ENCODE measurements around the gene ADAMTS16. TPM values are rescaled to one million over a fixed set of nuclear protein-coding genes. Genes with fewer than 3 reads are reported as not detected.

Gene ADAMTS16
- polyA plus RNA-seq, 3 donors: not detected

DNA sequence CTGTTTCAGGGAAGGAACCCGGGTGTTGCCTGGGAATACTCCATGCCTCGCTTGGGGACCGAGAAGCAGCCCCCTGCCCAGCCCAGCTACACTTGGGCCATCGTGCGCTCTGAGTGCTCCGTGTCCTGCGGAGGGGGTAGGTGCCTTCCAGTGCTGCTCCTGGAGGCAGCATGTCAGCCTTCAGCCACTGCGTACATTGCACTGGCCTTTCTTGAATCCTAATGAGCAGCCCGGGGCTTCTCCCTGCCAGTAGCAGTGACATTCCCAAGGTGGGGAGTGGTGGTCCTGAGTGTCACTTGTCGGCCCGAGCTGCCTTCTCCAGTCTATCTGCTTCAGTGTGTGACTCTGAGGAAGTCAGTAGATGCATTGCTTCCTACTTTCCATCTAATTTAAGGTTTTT lies 101.9 kb downstream of the ADAMTS16 start:
- Histone ChIP-seq H4K20me1 (ENCODE audit: insufficient read depth, low read length) (no peaks in the 10 kb centered on the region), H3K27me3 (ENCODE audit: control insufficient read depth in 2 of 2, insufficient read depth in 2 of 2, low read length in 2 of 2) (no peaks in the 10 kb centered on the region), H3K4me2 (replicated peaks; ENCODE audit: extremely low read depth, low read length, poor library complexity, severe bottlenecking) (no peak overlapping the region), H3K79me2 (ENCODE audit: insufficient read depth, low read length) (no peaks in the 10 kb centered on the region), H3K9me3 (replicated peaks in 1 of 2; ENCODE audit: control insufficient read depth in 1 of 2, insufficient read depth in 1 of 2, low read length in 2 of 2) (peaks cover 9 to 15% of the 10 kb centered on the region in 2 donors), H2AFZ (ENCODE audit: insufficient read depth, low read depth, low read length, poor library complexity, severe bottlenecking) (no peak overlapping the region), H3K9ac (ENCODE audit: insufficient read depth, low read length, poor library complexity, severe bottlenecking) (no peak overlapping the region), H3K36me3 (replicated peaks in 1 of 2; ENCODE audit: control insufficient read depth in 1 of 2, insufficient read depth in 2 of 2, low read length in 2 of 2) (no peaks in the 10 kb centered on the region), H3K4me1 (ENCODE audit: control insufficient read depth in 1 of 2, insufficient read depth in 2 of 2, low read length in 2 of 2) (no peaks in the 10 kb centered on the region), H3K4me3 (replicated peaks in 1 of 3; ENCODE audit: low read depth in 2 of 3, low read length in 3 of 3) (no peak overlapping the region), H3K27ac (ENCODE audit: low read depth in 1 of 2, low read length in 2 of 2) (no peak overlapping the region)
- no peaks in the 10 kb centered on the region for H3K36me3 Mint-ChIP-seq
- WGBS (ENCODE audit: insufficient coverage): 89% methylated on average over 9 of the region's 11 CpGs
- peaks cover 0 to 7% (median 0%) of the 10 kb centered on the region in 7 donors for H3K9me3 Mint-ChIP-seq
- no peak overlapping the region for H3K4me3 Mint-ChIP-seq
- H3K27me3 Mint-ChIP-seq (ENCODE audit: low read depth in 3 of 3): no peaks in the 10 kb centered on the region
- TF ChIP-seq, protein P1, sequence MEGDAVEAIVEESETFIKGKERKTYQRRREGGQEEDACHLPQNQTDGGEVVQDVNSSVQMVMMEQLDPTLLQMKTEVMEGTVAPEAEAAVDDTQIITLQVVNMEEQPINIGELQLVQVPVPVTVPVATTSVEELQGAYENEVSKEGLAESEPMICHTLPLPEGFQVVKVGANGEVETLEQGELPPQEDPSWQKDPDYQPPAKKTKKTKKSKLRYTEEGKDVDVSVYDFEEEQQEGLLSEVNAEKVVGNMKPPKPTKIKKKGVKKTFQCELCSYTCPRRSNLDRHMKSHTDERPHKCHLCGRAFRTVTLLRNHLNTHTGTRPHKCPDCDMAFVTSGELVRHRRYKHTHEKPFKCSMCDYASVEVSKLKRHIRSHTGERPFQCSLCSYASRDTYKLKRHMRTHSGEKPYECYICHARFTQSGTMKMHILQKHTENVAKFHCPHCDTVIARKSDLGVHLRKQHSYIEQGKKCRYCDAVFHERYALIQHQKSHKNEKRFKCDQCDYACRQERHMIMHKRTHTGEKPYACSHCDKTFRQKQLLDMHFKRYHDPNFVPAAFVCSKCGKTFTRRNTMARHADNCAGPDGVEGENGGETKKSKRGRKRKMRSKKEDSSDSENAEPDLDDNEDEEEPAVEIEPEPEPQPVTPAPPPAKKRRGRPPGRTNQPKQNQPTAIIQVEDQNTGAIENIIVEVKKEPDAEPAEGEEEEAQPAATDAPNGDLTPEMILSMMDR (IDR thresholded peaks at IDR 0.05): no peak
- no peak for DNase-seq
- intact Hi-C loops (cut with micrococcal nuclease): no loop called here
- no peak overlapping the region for H3K27ac Mint-ChIP-seq
- H3K4me1 Mint-ChIP-seq: no peaks in the 10 kb centered on the region

DNA sequence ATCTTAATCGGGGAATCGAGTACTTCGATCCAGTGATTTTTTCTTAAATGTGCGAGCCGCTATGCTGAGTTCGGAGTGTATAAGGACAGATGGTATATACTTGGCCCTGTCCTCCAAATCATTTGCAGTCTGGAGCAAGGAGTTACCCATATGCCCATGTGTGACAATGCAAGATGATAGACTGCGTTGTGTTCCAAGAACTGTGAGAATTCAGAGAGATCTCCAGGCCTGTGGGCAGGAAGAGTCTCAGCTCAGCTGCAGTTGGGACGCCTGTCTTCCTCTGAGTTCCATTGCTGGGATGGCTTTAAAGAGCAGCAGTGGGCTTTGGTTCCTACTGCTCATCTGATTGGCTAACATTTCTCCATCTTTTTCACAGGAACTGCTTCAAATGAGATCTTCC lies 106.6 kb downstream of the ADAMTS16 start:
- TF ChIP-seq, protein P1 (IDR thresholded peaks at IDR 0.05): no peak
- Histone ChIP-seq H3K4me3 (replicated peaks in 1 of 3; ENCODE audit: low read depth in 2 of 3, low read length in 3 of 3) (no peak overlapping the region), H3K4me2 (replicated peaks; ENCODE audit: extremely low read depth, low read length, poor library complexity, severe bottlenecking) (no peak overlapping the region), H3K36me3 (replicated peaks in 1 of 2; ENCODE audit: control insufficient read depth in 1 of 2, insufficient read depth in 2 of 2, low read length in 2 of 2) (no peaks in the 10 kb centered on the region), H3K4me1 (ENCODE audit: control insufficient read depth in 1 of 2, insufficient read depth in 2 of 2, low read length in 2 of 2) (no peaks in the 10 kb centered on the region), H2AFZ (ENCODE audit: insufficient read depth, low read depth, low read length, poor library complexity, severe bottlenecking) (no peak overlapping the region), H4K20me1 (ENCODE audit: insufficient read depth, low read length) (no peaks in the 10 kb centered on the region), H3K79me2 (ENCODE audit: insufficient read depth, low read length) (no peaks in the 10 kb centered on the region), H3K27ac (ENCODE audit: low read depth in 1 of 2, low read length in 2 of 2) (no peak overlapping the region), H3K27me3 (ENCODE audit: control insufficient read depth in 2 of 2, insufficient read depth in 2 of 2, low read length in 2 of 2) (no peaks in the 10 kb centered on the region), H3K9ac (ENCODE audit: insufficient read depth, low read length, poor library complexity, severe bottlenecking) (no peak overlapping the region), H3K9me3 (replicated peaks in 1 of 2; ENCODE audit: control insufficient read depth in 1 of 2, insufficient read depth in 1 of 2, low read length in 2 of 2) (peaks cover 23 to 26% of the 10 kb centered on the region in 2 donors)
- no peaks in the 10 kb centered on the region for H3K36me3 Mint-ChIP-seq
- no peak for DNase-seq
- H3K27ac Mint-ChIP-seq: no peak overlapping the region
- no peaks in the 10 kb centered on the region for H3K4me1 Mint-ChIP-seq
- H3K4me3 Mint-ChIP-seq: no peak overlapping the region
- 87% methylated on average over 6 of the region's 8 CpGs for WGBS (ENCODE audit: insufficient coverage)
- intact Hi-C loops (cut with micrococcal nuclease): no loop called here
- H3K27me3 Mint-ChIP-seq (ENCODE audit: low read depth in 3 of 3): no peaks in the 10 kb centered on the region
- peaks cover 0 to 21% (median 8%) of the 10 kb centered on the region in 7 donors for H3K9me3 Mint-ChIP-seq
